ENCODE results near the gene HOXB8.

HOXB8 gene

GRCh38 chr17:48623583-48623982 is 8.5 kb upstream of the HOXB8 start:
- H3K36me3 ChIP-seq (ENCODE audit: control insufficient read depth, insufficient read depth, low read length): no peaks in the 10 kb centered on the region
- DNase-seq: no peak
- peaks cover 75% of the 10 kb centered on the region for H3K27me3 ChIP-seq (replicated peaks; ENCODE audit: control insufficient read depth, insufficient read depth, low read length, poor library complexity, severe bottlenecking)
- H3K27ac ChIP-seq (ENCODE audit: insufficient read depth, low read length, poor library complexity, severe bottlenecking): no peak overlapping the region
- no peak overlapping the region for H3K4me3 ChIP-seq (ENCODE audit: insufficient read depth, low read depth, low read length, poor library complexity, severe bottlenecking)
- H3K4me1 ChIP-seq (ENCODE audit: control insufficient read depth, insufficient read depth, low read length, poor library complexity, severe bottlenecking): peaks cover 27% of the 10 kb centered on the region
- H3K9me3 ChIP-seq (ENCODE audit: control insufficient read depth, low read length): no peaks in the 10 kb centered on the region

GRCh38 chr17:48622857-48623256 is 7.8 kb upstream of the HOXB8 start:
- Histone ChIP-seq H3K4me3 (ENCODE audit: insufficient read depth, low read depth, low read length, poor library complexity, severe bottlenecking) (no peak overlapping the region), H3K27ac (ENCODE audit: insufficient read depth, low read length, poor library complexity, severe bottlenecking) (no peak overlapping the region), H3K9me3 (ENCODE audit: control insufficient read depth, low read length) (no peaks in the 10 kb centered on the region), H3K36me3 (ENCODE audit: control insufficient read depth, insufficient read depth, low read length) (no peaks in the 10 kb centered on the region), H3K4me1 (ENCODE audit: control insufficient read depth, insufficient read depth, low read length, poor library complexity, severe bottlenecking) (peaks cover 34% of the 10 kb centered on the region), H3K27me3 (replicated peaks; ENCODE audit: control insufficient read depth, insufficient read depth, low read length, poor library complexity, severe bottlenecking) (peaks cover 79% of the 10 kb centered on the region)
- no peak for DNase-seq

GRCh38 chr17:48621410-48622392 is 6.6 kb upstream of the HOXB8 start:
- Histone ChIP-seq H3K27ac (ENCODE audit: insufficient read depth, low read length, poor library complexity, severe bottlenecking) (no peak overlapping the region), H3K4me1 (ENCODE audit: control insufficient read depth, insufficient read depth, low read length, poor library complexity, severe bottlenecking) (peaks cover 35% of the 10 kb centered on the region), H3K9me3 (ENCODE audit: control insufficient read depth, low read length) (no peaks in the 10 kb centered on the region), H3K27me3 (replicated peaks; ENCODE audit: control insufficient read depth, insufficient read depth, low read length, poor library complexity, severe bottlenecking) (peaks cover 79% of the 10 kb centered on the region), H3K4me3 (ENCODE audit: insufficient read depth, low read depth, low read length, poor library complexity, severe bottlenecking) (no peak overlapping the region), H3K36me3 (ENCODE audit: control insufficient read depth, insufficient read depth, low read length) (no peaks in the 10 kb centered on the region)
- no peak for DNase-seq

GRCh38 chr17:48620461-48621139 is 5.5 kb upstream of the HOXB8 start:
- DNase-seq: no peak
- Histone ChIP-seq H3K4me1 (ENCODE audit: control insufficient read depth, insufficient read depth, low read length, poor library complexity, severe bottlenecking) (peaks cover 25% of the 10 kb centered on the region), H3K27me3 (replicated peaks; ENCODE audit: control insufficient read depth, insufficient read depth, low read length, poor library complexity, severe bottlenecking) (peaks cover 81% of the 10 kb centered on the region), H3K9me3 (ENCODE audit: control insufficient read depth, low read length) (no peaks in the 10 kb centered on the region), H3K36me3 (ENCODE audit: control insufficient read depth, insufficient read depth, low read length) (no peaks in the 10 kb centered on the region), H3K4me3 (ENCODE audit: insufficient read depth, low read depth, low read length, poor library complexity, severe bottlenecking) (no peak overlapping the region), H3K27ac (ENCODE audit: insufficient read depth, low read length, poor library complexity, severe bottlenecking) (no peak overlapping the region)

DNA sequence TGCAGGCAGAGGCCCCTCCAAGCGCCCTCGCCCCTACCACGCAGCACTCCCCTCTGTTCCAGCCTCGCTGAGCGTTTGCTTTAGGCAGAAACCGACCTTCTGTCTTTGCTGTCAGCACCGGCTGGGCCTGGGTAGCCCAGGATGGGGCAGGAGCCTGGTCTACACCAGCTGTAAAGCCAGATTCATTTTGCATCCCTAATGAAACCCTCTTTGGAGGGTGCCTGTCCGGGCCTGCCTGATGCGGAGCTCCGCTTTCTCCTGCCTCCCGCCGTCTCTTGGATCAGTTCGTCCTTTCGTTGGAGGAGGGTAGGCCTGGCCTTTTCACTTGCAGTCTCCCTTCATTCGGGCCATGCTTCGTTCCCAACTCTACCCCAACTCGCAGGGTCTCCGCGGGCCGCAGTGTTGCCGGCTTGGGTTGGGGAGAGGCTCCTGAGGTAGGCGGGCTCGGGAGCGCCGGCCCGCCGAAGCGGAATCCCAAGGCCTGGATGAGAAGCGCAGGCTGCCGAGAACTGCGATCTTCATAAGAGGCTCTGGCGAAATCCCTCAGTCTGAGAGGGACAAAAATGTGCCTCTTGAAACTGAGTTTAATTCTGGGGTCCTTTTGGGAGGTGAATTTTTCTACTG is 4.8 kb upstream of the HOXB8 start:
- H3K9me3 ChIP-seq (ENCODE audit: control insufficient read depth, low read length): no peaks in the 10 kb centered on the region
- no peak overlapping the region for H3K27ac ChIP-seq (ENCODE audit: insufficient read depth, low read length, poor library complexity, severe bottlenecking)
- no peaks in the 10 kb centered on the region for H3K36me3 ChIP-seq (ENCODE audit: control insufficient read depth, insufficient read depth, low read length)
- H3K4me1 ChIP-seq (ENCODE audit: control insufficient read depth, insufficient read depth, low read length, poor library complexity, severe bottlenecking): peaks cover 19% of the 10 kb centered on the region
- no peak for DNase-seq
- no peak overlapping the region for H3K4me3 ChIP-seq (ENCODE audit: insufficient read depth, low read depth, low read length, poor library complexity, severe bottlenecking)
- peaks cover 81% of the 10 kb centered on the region for H3K27me3 ChIP-seq (replicated peaks; ENCODE audit: control insufficient read depth, insufficient read depth, low read length, poor library complexity, severe bottlenecking)

- Histone ChIP-seq H3K4me3 (ENCODE audit: insufficient read depth, low read depth, low read length, poor library complexity, severe bottlenecking) (no peak overlapping the region), H3K4me1 (ENCODE audit: control insufficient read depth, insufficient read depth, low read length, poor library complexity, severe bottlenecking) (peaks cover 29% of the 10 kb centered on the region), H3K27ac (ENCODE audit: insufficient read depth, low read length, poor library complexity, severe bottlenecking) (no peak overlapping the region), H3K36me3 (ENCODE audit: control insufficient read depth, insufficient read depth, low read length) (no peaks in the 10 kb centered on the region), H3K27me3 (replicated peaks; ENCODE audit: control insufficient read depth, insufficient read depth, low read length, poor library complexity, severe bottlenecking) (peaks cover 81% of the 10 kb centered on the region), H3K9me3 (ENCODE audit: control insufficient read depth, low read length) (no peaks in the 10 kb centered on the region)
- DNase-seq: peak; percentile 63 to 76 (median 75)
These were observed 3.3 kb upstream of the HOXB8 start for GRCh38 chr17:48618256-48618896.

GRCh38 chr17:48617471-48618255 is 2.6 kb upstream of the HOXB8 start:
- peaks cover 78% of the 10 kb centered on the region for H3K27me3 ChIP-seq (replicated peaks; ENCODE audit: control insufficient read depth, insufficient read depth, low read length, poor library complexity, severe bottlenecking)
- no peak overlapping the region for H3K27ac ChIP-seq (ENCODE audit: insufficient read depth, low read length, poor library complexity, severe bottlenecking)
- no peaks in the 10 kb centered on the region for H3K36me3 ChIP-seq (ENCODE audit: control insufficient read depth, insufficient read depth, low read length)
- no peaks in the 10 kb centered on the region for H3K9me3 ChIP-seq (ENCODE audit: control insufficient read depth, low read length)
- H3K4me3 ChIP-seq (ENCODE audit: insufficient read depth, low read depth, low read length, poor library complexity, severe bottlenecking): no peak overlapping the region
- H3K4me1 ChIP-seq (ENCODE audit: control insufficient read depth, insufficient read depth, low read length, poor library complexity, severe bottlenecking): peaks cover 34% of the 10 kb centered on the region
- no peak for DNase-seq

GRCh38 chr17:48616717-48617470 is 1.8 kb upstream of the HOXB8 start:
- Histone ChIP-seq H3K27me3 (replicated peaks; ENCODE audit: control insufficient read depth, insufficient read depth, low read length, poor library complexity, severe bottlenecking) (peaks cover 82% of the 10 kb centered on the region), H3K4me3 (ENCODE audit: insufficient read depth, low read depth, low read length, poor library complexity, severe bottlenecking) (no peak overlapping the region), H3K9me3 (ENCODE audit: control insufficient read depth, low read length) (no peaks in the 10 kb centered on the region), H3K4me1 (ENCODE audit: control insufficient read depth, insufficient read depth, low read length, poor library complexity, severe bottlenecking) (peaks cover 42% of the 10 kb centered on the region), H3K36me3 (ENCODE audit: control insufficient read depth, insufficient read depth, low read length) (no peaks in the 10 kb centered on the region), H3K27ac (ENCODE audit: insufficient read depth, low read length, poor library complexity, severe bottlenecking) (no peak overlapping the region)
- no peak for DNase-seq
